NCI-H2029 (cell line): ENCODE results near the gene ZNF282.
"Not testable (repeated sequence)": the region's sequence is repeated elsewhere in the genome, so short reads cannot be mapped to it uniquely, and the experiment has no call there.

ENCODE experiments used
- DNase-seq: peaks from one replicate; lab custom pipeline; 2025; lab: John Stamatoyannopoulos, UW

Gene ZNF282

GRCh38 chr7:149225106-149225505 is 29.8 kb downstream of the ZNF282 start:
- DNase-seq = no peak

- no peak for DNase-seq
Measured at GRCh38 chr7:149225656-149226055, 30.3 kb downstream of the ZNF282 start.

- DNase-seq = not testable (repeated sequence)
Measured at GRCh38 chr7:149226366-149226765, 31.0 kb downstream of the ZNF282 start.

GRCh38 chr7:149226840-149227494 is 31.6 kb downstream of the ZNF282 start:
- no peak for DNase-seq

GRCh38 chr7:149228831-149229471 is 33.6 kb downstream of the ZNF282 start:
- DNase-seq = no peak

- no peak for DNase-seq
Measured at GRCh38 chr7:149229526-149229925, 34.2 kb downstream of the ZNF282 start.

- no peak for DNase-seq
Measured at GRCh38 chr7:149232362-149232761, 37.0 kb downstream of the ZNF282 start.

GRCh38 chr7:149233655-149234204 is 38.4 kb downstream of the ZNF282 start:
- DNase-seq = not testable (repeated sequence)

GRCh38 chr7:149237502-149237901 is 42.2 kb downstream of the ZNF282 start:
- DNase-seq = no peak

GRCh38 chr7:149238051-149238450 is 42.7 kb downstream of the ZNF282 start:
- DNase-seq = no peak

- DNase-seq = peak; percentile 81
Measured at GRCh38 chr7:149239345-149240143, 44.2 kb downstream of the ZNF282 start, which contains the start of gene ZNF212. Gene ZNF212, plus strand, starts transcription at chr7:149239651. Its CDS starts 128 bp downstream, at chr7:149239779.

GRCh38 chr7:149240637-149241036 is 45.3 kb downstream of the ZNF282 start:
- no peak for DNase-seq

GRCh38 chr7:149241696-149242095 is 46.4 kb downstream of the ZNF282 start:
- DNase-seq = no peak

GRCh38 chr7:149245244-149245643 is 49.9 kb downstream of the ZNF282 start:
- no peak for DNase-seq

GRCh38 chr7:149245744-149246143 is 50.4 kb downstream of the ZNF282 start:
- no peak for DNase-seq

GRCh38 chr7:149248777-149249176 is 53.4 kb downstream of the ZNF282 start:
- DNase-seq = no peak

- not testable (repeated sequence) for DNase-seq
Measured at GRCh38 chr7:149250151-149250550, 54.8 kb downstream of the ZNF282 start.

GRCh38 chr7:149251518-149251917 is 56.2 kb downstream of the ZNF282 start:
- not testable (repeated sequence) for DNase-seq

GRCh38 chr7:149252378-149252777 is 57.0 kb downstream of the ZNF282 start:
- no peak for DNase-seq

- DNase-seq = no peak
Measured at GRCh38 chr7:149253665-149254064, 58.3 kb downstream of the ZNF282 start.

GRCh38 chr7:149254181-149254858 is 59.0 kb downstream of the ZNF282 start:
- DNase-seq = no peak

- no peak for DNase-seq
Measured at GRCh38 chr7:149255174-149255573, 59.8 kb downstream of the ZNF282 start.
